Activated CD4-positive, alpha-beta memory T cell treated with anti-CD3 and anti-CD28 coated beads for 36 hours (primary cell): ENCODE measurements around the gene PUDP. TPM values are rescaled to one million over a fixed set of nuclear protein-coding genes. Genes with fewer than 3 reads are reported as not detected.
A peak's percentile ranks its signal among the peaks of the same experiment; 100 is the strongest.
"Not testable (repeated sequence)": the region's sequence is repeated elsewhere in the genome, so short reads cannot be mapped to it uniquely, and the experiment has no call there.

Source experiments
- CTCF ChIA-PET: fragments of 350-600 bp; sonication (Branson Sonifier 250); formaldehyde crosslinking; loops from one replicate; lab custom pipeline; 2021; ENCODE audit warnings: antibody characterized with exemption, inconsistent platforms; lab: Charles Lee
- POLR2A ChIA-PET: fragments of 350-600 bp; sonication (Branson Sonifier 250); formaldehyde crosslinking; loops from one replicate; lab custom pipeline; 2021; ENCODE audit warnings: antibody characterized with exemption; lab: Charles Lee
- DNase-seq: peaks from one replicate; pipeline ENCODE4 v3.0.0-alpha.2; 2020
- H3K27ac Mint-ChIP-seq: one replicate; pipeline ENCODE4 v1.8.0; 2021; ENCODE audit warnings: mixed read lengths
- H3K27me3 Mint-ChIP-seq: one replicate; pipeline ENCODE4 v1.8.0; 2021; ENCODE audit warnings: mixed read lengths
- H3K36me3 Mint-ChIP-seq: one replicate; pipeline ENCODE4 v1.8.0; 2021; ENCODE audit warnings: mixed read lengths
- H3K4me1 Mint-ChIP-seq: one replicate; pipeline ENCODE4 v1.8.0; 2021; ENCODE audit warnings: low read depth, mixed read lengths
- H3K4me3 Mint-ChIP-seq: one replicate; pipeline ENCODE4 v1.8.0; 2021; ENCODE audit warnings: mild to moderate bottlenecking, mixed read lengths
- H3K9me3 Mint-ChIP-seq: one replicate; pipeline ENCODE4 v1.8.0; 2021; ENCODE audit warnings: mixed read lengths
- intact Hi-C: fragments of 100-400 bp; cut with micrococcal nuclease; formaldehyde crosslinking; loops from one replicate; pipeline ENCODE4 v1.15.1; 2023
- total RNA-seq, 2 experiments: library from RNA; stranded (reverse); gene quantifications; one replicate each; pipeline ENCODE4 v1.2.3, GENCODE V29; 2021

The PUDP gene
- 10 to 100 TPM; 16.5 to 17.4 TPM for total RNA-seq

- H3K4me3 Mint-ChIP-seq = peak within 1 kb of the TSS; percentile 80
- intact Hi-C loops = loop anchor here (1.0 to 10.0 kb wide), 3 partner anchors 64 to 779 kb away; partner anchors contain the start of gene PNPLA4
- peak within 1 kb of the TSS; percentile 85 for H3K27ac Mint-ChIP-seq
- no peaks in the 10 kb centered on the region for H3K9me3 Mint-ChIP-seq
- peak; percentile 86 for DNase-seq
- H3K4me1 Mint-ChIP-seq = peaks cover 15% of the 10 kb centered on the region
- ChIA-PET CTCF (interaction anchor here (1.0 kb wide), 1 partner anchor 23 kb away, joined by 3 read pairs; no protein-coding TSS in a partner anchor), POLR2A (no interaction called here)
- no peaks in the 10 kb centered on the region for H3K36me3 Mint-ChIP-seq
- no peaks in the 10 kb centered on the region for H3K27me3 Mint-ChIP-seq
Measured at GRCh38 chrX:7147978-7148854, at the start of gene PUDP. Gene PUDP (minus strand): TSS chrX:7148153. CDS start chrX:7148113, 40 bp downstream.

DNA sequence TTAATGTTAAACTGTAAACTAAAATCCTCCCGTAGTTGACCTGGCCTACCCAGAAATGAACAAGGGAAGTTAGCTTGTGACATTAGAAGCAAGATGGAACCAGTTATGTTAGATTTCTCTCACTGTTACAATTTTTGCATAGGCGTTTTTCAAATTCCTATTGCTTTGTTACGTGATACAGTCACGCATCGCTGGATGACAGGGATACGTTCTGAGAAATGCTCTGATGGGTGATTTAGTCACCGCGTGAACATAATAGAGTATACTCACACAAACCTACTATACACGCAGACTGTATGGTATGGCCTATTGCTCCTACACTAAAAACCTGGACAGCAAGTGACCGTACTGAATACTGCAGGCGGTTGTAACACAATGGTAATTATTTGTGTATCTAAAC lies 46.7 kb upstream of the PUDP start:
- no peaks in the 10 kb centered on the region for H3K9me3 Mint-ChIP-seq
- intact Hi-C loops = loop anchor here (5.0 kb wide), 1 partner anchor 733 kb away; the partner anchor contains the start of gene PNPLA4

GRCh38 chrX:7192871-7193270 lies 44.9 kb upstream of the PUDP start:
- Mint-ChIP-seq H3K4me3 (no peak overlapping the region), H3K27ac (no peak overlapping the region), H3K36me3 (no peaks in the 10 kb centered on the region), H3K9me3 (no peaks in the 10 kb centered on the region), H3K4me1 (no peaks in the 10 kb centered on the region), H3K27me3 (no peaks in the 10 kb centered on the region)
- DNase-seq = no peak
- ChIA-PET POLR2A (no interaction called here), CTCF (no interaction called here)
- intact Hi-C loops = loop anchor here (5.0 kb wide), 1 partner anchor 734 kb away; the partner anchor contains the start of gene PNPLA4

More for the DNA sequence above, 46.7 kb upstream of the PUDP start:
- DNase-seq = no peak
- H3K36me3 Mint-ChIP-seq = no peaks in the 10 kb centered on the region
- H3K27me3 Mint-ChIP-seq = no peaks in the 10 kb centered on the region
- POLR2A ChIA-PET = no interaction called here
- CTCF ChIA-PET = no interaction called here
- H3K4me3 Mint-ChIP-seq = no peak overlapping the region
- no peaks in the 10 kb centered on the region for H3K4me1 Mint-ChIP-seq
- H3K27ac Mint-ChIP-seq = no peak overlapping the region

GRCh38 chrX:7191681-7192110 lies 43.7 kb upstream of the PUDP start:
- intact Hi-C loops = loop anchor here (5.0 kb wide), 1 partner anchor 736 kb away; the partner anchor contains the start of gene PNPLA4
- no peak overlapping the region for H3K4me3 Mint-ChIP-seq
- H3K36me3 Mint-ChIP-seq = no peaks in the 10 kb centered on the region
- H3K9me3 Mint-ChIP-seq = no peaks in the 10 kb centered on the region
- POLR2A ChIA-PET = no interaction called here
- DNase-seq = no peak
- H3K27ac Mint-ChIP-seq = no peak overlapping the region
- no peaks in the 10 kb centered on the region for H3K27me3 Mint-ChIP-seq
- H3K4me1 Mint-ChIP-seq = no peaks in the 10 kb centered on the region
- CTCF ChIA-PET = interaction anchor here (0.6 kb wide), 1 partner anchor 123 kb away, joined by 3 read pairs; no protein-coding TSS in a partner anchor

DNA sequence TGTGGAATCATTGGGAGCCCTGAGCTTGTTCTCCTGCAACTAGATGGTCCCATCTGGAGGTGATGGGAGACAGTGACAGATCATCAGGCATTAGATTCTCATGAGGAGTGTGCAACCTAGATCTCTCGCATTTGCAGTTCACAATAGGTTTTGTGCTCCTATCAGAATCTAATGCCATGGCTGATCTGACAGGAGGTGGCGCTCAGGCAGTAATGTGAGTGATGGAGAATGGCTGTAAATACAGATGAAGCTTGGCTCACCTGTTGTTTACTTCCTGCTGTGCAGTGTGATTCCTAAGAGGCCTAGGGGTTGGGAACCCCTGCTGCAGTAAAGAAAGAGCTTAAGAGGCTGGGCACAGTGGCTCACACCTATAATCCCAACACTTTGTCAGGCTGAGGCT lies 42.2 kb upstream of the PUDP start:
- intact Hi-C loops = loop anchor here (5.0 kb wide), 1 partner anchor 737 kb away; the partner anchor contains the start of gene PNPLA4
- no peaks in the 10 kb centered on the region for H3K4me1 Mint-ChIP-seq
- no peaks in the 10 kb centered on the region for H3K27me3 Mint-ChIP-seq
- H3K27ac Mint-ChIP-seq = no peak overlapping the region
- CTCF ChIA-PET = no interaction called here
- H3K9me3 Mint-ChIP-seq = no peaks in the 10 kb centered on the region
- DNase-seq = no peak
- H3K36me3 Mint-ChIP-seq = no peaks in the 10 kb centered on the region
- POLR2A ChIA-PET = no interaction called here
- no peak overlapping the region for H3K4me3 Mint-ChIP-seq

DNA sequence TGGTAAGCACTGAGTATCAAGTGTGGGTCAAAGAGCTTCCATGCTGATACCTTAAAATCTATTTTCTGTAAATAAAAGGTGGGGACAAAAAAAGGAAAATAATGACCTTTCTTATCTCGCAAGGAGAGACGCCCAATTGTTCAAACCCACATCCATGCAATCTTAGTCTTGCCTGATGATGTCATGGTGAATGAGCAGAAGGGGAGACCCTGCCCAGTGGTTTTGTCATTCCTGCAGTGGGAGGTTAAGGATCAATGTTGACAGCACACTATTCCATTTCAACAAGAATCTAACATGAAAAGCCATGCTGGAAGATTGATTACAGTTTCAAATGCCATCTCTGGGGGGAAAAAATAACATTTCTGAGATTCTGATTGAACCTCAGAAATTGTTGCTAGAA lies 40.7 kb upstream of the PUDP start:
- CTCF ChIA-PET = no interaction called here
- intact Hi-C loops = no loop called here
- Mint-ChIP-seq H3K4me1 (no peaks in the 10 kb centered on the region), H3K27ac (no peak overlapping the region), H3K36me3 (no peaks in the 10 kb centered on the region), H3K27me3 (no peaks in the 10 kb centered on the region), H3K9me3 (no peaks in the 10 kb centered on the region), H3K4me3 (no peak overlapping the region)
- no peak for DNase-seq
- POLR2A ChIA-PET = no interaction called here

DNA sequence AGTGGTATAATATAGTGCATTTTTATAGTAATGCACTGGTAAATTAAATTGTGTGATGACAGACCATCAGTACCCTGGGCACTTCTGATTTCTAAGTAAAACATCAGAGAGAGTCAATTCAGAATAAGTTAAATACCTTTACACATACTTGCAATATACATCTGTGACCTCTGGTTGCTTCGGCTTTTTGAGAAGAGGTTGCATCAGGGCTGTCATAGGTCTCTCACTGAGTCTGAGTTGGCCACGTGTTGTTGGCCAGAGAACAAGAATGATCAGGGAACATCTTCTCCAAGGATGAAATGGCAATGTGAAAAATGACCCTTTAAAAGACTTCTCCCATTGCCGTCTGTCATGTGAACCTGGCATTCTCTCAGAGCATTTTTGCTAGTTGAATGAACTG lies 36.9 kb upstream of the PUDP start:
- ChIA-PET CTCF (no interaction called here), POLR2A (no interaction called here)
- no peaks in the 10 kb centered on the region for H3K9me3 Mint-ChIP-seq
- H3K36me3 Mint-ChIP-seq = no peaks in the 10 kb centered on the region
- no peak overlapping the region for H3K4me3 Mint-ChIP-seq
- no peaks in the 10 kb centered on the region for H3K27me3 Mint-ChIP-seq
- H3K4me1 Mint-ChIP-seq = no peaks in the 10 kb centered on the region
- no peak for DNase-seq
- intact Hi-C loops = no loop called here
- H3K27ac Mint-ChIP-seq = no peak overlapping the region

- intact Hi-C loops = no loop called here
- no peak for DNase-seq
- no peaks in the 10 kb centered on the region for H3K9me3 Mint-ChIP-seq
- POLR2A ChIA-PET = no interaction called here
- no peaks in the 10 kb centered on the region for H3K27me3 Mint-ChIP-seq
- peaks cover 6% of the 10 kb centered on the region for H3K4me1 Mint-ChIP-seq
- no peak overlapping the region for H3K27ac Mint-ChIP-seq
- CTCF ChIA-PET = interaction anchor here (1.4 kb wide), 1 partner anchor 8 kb away, joined by 4 read pairs; no protein-coding TSS in a partner anchor
- no peaks in the 10 kb centered on the region for H3K36me3 Mint-ChIP-seq
- H3K4me3 Mint-ChIP-seq = no peak overlapping the region
Measured at GRCh38 chrX:7179446-7179845, 31.5 kb upstream of the PUDP start.

DNA sequence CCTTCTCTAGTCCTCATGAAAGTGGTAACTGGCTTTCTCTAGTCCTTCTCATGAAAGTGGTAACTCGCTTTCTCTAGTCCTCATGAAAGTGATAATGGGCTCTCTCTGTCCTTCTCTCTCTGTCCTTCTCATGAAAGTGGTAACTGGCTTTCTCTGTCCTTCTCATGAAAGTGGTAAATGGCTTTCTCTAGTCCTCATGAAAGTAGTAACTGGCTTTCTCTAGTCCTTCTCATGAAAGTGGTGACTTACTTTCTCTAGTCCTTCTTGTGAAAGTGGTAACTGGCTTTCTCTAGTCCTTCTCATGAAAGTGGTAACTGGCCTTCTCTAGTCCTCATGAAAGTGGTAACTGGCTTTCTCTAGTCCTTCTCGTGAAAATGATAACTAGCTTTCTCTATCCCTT lies 30.9 kb upstream of the PUDP start:
- POLR2A ChIA-PET, H3K27me3 Mint-ChIP-seq, intact Hi-C loops, H3K4me1 Mint-ChIP-seq, DNase-seq, H3K9me3 Mint-ChIP-seq, H3K27ac Mint-ChIP-seq, H3K36me3 Mint-ChIP-seq, H3K4me3 Mint-ChIP-seq: not testable (repeated sequence)
- CTCF ChIA-PET = interaction anchor here (1.4 kb wide), 1 partner anchor 8 kb away, joined by 4 read pairs; no protein-coding TSS in a partner anchor

DNA sequence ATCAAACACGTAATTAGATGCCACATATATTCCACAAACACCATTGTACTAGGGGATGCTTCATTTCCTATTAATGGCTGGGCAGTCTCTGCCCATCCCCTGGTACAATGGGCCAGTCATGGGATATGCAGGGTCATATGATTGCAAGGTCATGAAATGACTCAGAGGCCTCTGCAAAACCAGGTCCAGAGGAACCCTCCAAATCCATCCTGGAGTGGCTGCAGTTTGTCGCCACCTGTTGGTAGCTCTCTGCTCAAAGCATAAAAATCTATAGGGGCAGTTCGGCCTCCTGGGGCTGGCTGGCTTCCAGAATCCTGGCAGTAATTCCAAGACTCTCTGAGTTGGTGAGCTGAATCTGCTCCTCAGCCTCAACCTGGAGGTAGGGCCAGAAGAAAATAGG lies 22.9 kb upstream of the PUDP start:
- H3K27ac Mint-ChIP-seq = no peak overlapping the region
- POLR2A ChIA-PET = no interaction called here
- CTCF ChIA-PET = interaction anchor here (0.7 to 1.4 kb wide), 6 partner anchors 9 to 327 kb away, joined by 3 to 4 read pairs (median 4); no protein-coding TSS in a partner anchor

DNA sequence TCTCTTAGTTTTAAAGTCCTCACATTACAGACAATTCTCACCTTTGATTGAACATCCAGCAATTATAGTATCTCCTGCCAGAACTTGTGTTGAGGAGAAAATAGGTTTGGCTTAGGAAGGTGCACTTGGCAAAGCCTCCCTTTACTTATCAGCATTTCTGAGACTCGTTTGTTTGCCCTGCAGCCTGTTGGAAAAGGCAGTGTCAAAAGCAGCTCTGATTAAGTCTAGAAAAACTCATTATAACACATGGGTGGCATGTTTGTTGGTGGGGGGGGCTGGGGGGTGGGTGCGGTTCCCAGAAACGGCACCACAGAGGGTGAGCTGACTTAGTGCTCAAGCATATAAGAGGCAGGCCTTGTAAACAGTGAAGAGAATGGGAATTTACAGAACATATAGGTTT lies 21.7 kb upstream of the PUDP start:
- no peak overlapping the region for H3K27ac Mint-ChIP-seq
- ChIA-PET CTCF (no interaction called here), POLR2A (no interaction called here)
- no peaks in the 10 kb centered on the region for H3K27me3 Mint-ChIP-seq
- DNase-seq = no peak
- H3K9me3 Mint-ChIP-seq = no peaks in the 10 kb centered on the region
- no peaks in the 10 kb centered on the region for H3K4me1 Mint-ChIP-seq
- no peak overlapping the region for H3K4me3 Mint-ChIP-seq
- H3K36me3 Mint-ChIP-seq = no peaks in the 10 kb centered on the region
- intact Hi-C loops = no loop called here

More for the DNA sequence above, 22.9 kb upstream of the PUDP start:
- intact Hi-C loops = loop anchor here (1.0 kb wide), 1 partner anchor 39 kb away; no protein-coding TSS in a partner anchor
- Mint-ChIP-seq H3K4me1 (no peaks in the 10 kb centered on the region), H3K9me3 (no peaks in the 10 kb centered on the region), H3K4me3 (no peak overlapping the region), H3K36me3 (no peaks in the 10 kb centered on the region), H3K27me3 (no peaks in the 10 kb centered on the region)
- DNase-seq = peak; percentile 43

- H3K4me1 Mint-ChIP-seq = no peaks in the 10 kb centered on the region
- POLR2A ChIA-PET = no interaction called here
- CTCF ChIA-PET = no interaction called here
Measured at GRCh38 chrX:7168371-7168770, 20.4 kb upstream of the PUDP start.

More at GRCh38 chrX:7168371-7168770, 20.4 kb upstream of the PUDP start:
- no peaks in the 10 kb centered on the region for H3K9me3 Mint-ChIP-seq
- intact Hi-C loops = no loop called here
- H3K27me3 Mint-ChIP-seq = no peaks in the 10 kb centered on the region
- no peak overlapping the region for H3K4me3 Mint-ChIP-seq
- H3K27ac Mint-ChIP-seq = no peak overlapping the region
- no peak for DNase-seq
- no peaks in the 10 kb centered on the region for H3K36me3 Mint-ChIP-seq
